Renal cortical epithelial cell (primary cell): ENCODE data around the gene TSPAN32. TPM values are rescaled to one million over a fixed set of nuclear protein-coding genes. Genes with fewer than 3 reads are reported as not detected.
A peak's percentile ranks its signal among the peaks of the same experiment; 100 is the strongest.
"Not testable (repeated sequence)": the region's sequence is repeated elsewhere in the genome, so short reads cannot be mapped to it uniquely, and the experiment has no call there.

ENCODE experiments used
- DNase-seq: peaks from one replicate; pipeline ENCODE4 v3.0.0-alpha.2; 2011; ENCODE audit warnings: low read depth
- total RNA-seq: library from RNA; depleted of rRNA; stranded (reverse); fragments of >200 nt; gene quantifications from 2 replicates; pipeline ENCODE4 v1.2.3, GENCODE V29; 2014

Gene TSPAN32
- total RNA-seq, 1 donor from 2014 or later, result not detected

DNA sequence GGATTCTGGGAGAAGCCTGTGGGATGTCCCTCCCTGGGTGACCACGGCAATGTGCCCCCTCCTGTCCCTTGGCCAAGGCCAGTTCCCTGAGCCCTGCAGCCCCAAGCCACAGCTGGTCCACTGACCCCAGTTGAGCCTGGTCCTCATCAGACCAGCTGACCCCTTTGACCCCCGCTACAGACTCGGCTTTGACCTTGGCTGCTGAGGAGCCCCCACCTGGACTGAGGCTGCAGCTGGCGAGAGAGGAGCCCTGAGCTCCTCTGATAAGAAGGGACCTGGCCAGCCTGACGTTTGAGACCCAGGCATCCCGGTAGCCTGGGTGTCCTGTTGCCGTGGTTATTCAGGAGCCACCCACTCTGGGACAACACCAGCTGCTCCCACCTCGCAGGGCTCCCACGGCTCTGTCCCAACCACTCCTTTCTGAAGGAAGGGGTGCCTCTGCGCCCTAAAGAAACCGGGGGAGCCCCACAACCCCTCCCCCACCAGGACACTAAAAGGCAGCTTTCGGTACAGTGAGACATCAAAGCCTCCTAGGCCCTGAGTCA lies 34.4 kb upstream of the TSPAN32 start:
- no peak for DNase-seq

- no peak for DNase-seq
Observed at GRCh38 chr11:2267851-2268728, 33.7 kb upstream of the TSPAN32 start.

GRCh38 chr11:2268729-2269600 lies 32.8 kb upstream of the TSPAN32 start:
- DNase-seq, result no peak

DNA sequence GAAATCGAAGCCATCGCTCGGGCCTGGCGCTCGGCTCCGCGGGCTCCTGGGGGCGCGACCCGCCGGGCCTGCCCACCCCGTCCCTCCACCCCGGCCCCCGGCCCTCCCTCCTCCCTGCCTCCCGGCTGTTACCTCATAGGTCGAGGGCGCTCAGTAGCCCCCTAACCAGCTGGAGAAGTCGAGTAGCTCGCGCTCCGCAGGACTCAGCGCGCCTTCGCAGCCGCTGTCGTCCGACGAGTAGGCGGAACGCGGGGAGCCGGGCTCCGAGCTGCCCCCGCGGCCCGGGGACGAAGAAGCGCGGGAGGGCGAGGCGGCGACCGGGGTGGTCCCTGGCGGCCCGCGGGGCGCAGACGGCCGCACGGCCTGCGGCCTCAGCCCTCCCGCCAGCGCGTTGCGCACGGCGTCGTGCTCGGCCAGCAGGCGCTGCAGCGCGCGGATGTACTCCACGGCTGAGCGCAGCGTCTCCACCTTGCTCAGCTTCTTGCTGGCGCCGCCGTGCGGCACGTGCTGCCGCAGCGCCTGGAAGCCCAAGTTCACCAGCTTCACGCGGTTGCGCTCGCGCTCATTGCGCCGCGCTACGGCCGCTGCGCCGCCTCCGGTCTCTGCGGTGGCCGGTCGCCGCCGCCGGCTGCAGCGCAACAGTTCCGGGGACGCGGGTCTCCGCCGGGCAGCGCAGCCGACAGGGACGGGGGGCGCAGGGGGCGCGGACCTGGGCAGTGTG lies 32.1 kb upstream of the TSPAN32 start:
- peak; percentile 9 for DNase-seq

GRCh38 chr11:2270322-2271076 lies 31.3 kb upstream of the TSPAN32 start, which contains the start of gene ASCL2:
TSS of gene ASCL2 (minus strand) at chr11:2270588. CDS start at chr11:2270332, 256 bp downstream.
- no peak for DNase-seq

- DNase-seq, result no peak
Observed at GRCh38 chr11:2271077-2271326, 30.8 kb upstream of the TSPAN32 start.

DNA sequence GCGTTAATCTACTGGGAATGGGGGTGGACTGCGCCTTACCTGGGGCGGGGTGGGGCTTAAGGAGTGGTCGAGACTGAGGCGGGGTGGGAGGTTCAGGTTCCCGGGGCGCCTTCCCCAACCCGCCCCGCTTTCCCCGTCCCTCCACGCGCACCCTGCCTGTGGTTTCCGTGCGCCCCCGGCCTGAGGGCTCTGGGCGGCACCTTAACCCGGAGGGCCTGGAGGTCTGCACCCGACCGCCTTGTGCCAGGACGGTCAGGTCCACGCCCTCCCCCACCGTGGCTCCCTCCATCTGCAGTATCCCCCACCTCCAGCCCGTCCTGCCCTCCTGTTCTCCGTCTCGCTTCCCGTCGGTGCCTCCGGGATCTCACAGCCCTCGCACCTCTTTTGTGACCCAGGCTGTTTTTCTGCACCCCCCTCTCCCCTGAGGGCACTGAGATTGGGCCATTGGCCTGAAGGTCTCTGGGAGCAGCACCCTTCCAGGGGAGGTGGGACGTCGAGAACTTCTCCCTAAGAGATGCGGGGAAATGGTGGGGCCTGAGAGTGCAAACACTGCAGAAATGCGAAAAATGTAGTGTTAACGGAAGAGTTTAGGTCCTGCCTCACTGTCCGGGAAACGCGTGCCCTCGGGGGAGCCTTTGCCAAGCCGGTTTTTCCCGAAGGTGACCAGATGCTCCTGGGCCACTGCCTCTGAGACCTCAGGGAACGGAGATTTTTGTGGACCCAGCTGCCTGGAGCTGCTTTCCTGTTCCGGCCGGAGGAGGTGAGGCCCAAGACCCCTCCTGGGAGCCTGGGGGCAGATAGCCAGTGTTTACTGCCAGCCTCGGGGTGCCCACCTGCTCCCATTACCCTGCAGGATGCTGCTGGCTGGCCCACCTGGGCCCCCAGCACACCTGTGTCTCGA lies 30.2 kb upstream of the TSPAN32 start:
- no peak for DNase-seq

DNA sequence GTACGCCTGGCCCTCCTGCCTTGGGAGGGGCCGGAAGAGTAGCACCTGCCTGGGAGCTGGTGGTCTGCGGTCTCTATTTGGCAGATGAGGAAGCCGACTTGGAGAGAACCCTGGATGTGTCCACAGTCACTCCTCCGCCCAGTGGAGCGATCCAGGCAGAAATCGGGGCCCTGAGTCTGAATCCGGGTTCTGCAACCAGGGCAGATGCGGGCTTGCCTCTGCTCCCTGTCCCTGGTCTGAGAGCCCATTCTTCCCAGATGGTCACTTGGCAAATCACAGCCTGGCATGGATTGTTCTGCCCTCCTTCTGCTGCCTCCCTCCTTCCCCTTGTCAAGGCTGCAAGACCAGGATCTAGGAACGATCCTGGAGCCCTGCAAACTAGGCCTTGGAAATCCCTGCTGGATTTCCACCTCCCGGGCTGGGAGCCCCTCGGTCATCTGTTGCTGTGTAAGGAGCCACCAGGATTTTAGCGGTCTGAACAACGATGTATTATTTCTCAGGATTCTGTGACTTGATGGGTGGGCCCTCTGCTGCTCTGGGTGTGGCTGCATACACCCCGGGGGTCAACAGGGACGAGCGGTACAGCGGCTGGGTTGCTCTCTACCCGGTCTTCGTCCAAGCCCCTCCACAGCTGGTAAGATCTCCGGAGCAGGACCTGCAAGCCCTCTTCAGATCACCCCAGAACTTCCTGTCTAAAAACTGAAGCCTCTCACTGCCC lies 29.4 kb upstream of the TSPAN32 start:
- no peak for DNase-seq

DNA sequence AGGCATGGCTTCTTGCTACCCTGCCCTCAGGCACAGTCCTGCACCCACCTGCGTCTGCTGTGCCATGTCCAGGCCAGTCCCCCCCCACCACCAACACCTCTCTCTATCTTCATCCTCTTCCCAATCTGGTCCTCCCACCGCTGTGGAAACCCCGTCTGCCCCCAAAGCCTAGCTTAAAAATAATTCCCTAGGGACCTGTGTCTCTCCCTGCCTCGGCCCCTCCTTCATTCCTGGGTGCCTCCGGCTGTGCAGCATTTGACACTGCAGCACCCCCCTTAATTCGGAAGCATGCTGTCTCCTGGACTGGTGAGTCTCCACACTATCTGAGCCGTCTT lies 28.9 kb upstream of the TSPAN32 start:
- DNase-seq, result no peak

- DNase-seq, result no peak
Observed at GRCh38 chr11:2273311-2273710, 28.5 kb upstream of the TSPAN32 start.

GRCh38 chr11:2273771-2274170 lies 28.0 kb upstream of the TSPAN32 start:
- DNase-seq, result peak; percentile 41

DNA sequence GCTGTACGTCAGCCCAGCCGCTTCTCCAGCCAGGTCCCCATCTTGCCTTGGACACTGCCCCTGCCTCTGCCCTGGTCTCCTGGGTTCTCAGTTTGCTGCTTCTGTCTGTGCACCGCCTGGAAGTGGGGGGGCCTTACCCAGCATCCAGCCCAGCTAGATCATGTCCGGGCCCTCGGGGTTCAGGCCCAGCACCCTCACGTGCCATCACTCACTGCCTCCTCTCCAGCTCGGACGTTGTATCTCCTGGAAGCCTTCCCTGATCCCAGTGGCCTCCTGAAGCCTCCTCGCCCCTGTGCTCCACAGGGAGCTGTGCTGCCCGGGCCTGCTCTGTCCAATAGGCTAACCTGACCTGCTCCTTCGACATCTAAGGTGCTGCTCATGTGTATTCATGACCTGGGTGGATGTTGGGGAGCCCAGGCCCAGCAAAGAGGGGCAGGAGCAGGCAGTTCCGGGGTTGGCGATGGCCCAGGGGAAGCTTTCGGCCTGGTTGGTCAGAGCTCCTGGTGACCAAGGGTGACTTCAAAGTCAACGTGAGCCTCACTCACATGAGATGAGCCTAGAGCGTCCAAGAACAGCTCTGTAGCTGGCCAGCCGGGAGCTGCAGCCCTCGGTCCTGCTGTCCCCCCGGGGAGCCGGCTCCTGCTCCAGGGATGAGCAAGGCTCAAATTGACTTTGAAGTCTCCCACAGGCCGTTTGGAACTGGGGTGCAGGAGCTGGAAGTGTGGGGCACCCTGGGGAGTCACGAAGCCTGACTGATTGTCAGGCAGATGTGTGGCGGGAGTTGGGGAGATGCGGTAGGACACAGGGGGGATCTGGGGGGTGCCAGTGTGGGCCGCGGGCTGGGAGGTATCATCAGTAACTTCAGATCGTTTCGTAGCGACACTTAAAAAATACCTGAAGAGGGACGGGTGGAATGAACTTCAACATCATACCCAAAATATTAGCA lies 26.2 kb upstream of the TSPAN32 start:
- DNase-seq, result no peak

- no peak for DNase-seq
Observed at GRCh38 chr11:2276280-2277007, 25.4 kb upstream of the TSPAN32 start.

DNA sequence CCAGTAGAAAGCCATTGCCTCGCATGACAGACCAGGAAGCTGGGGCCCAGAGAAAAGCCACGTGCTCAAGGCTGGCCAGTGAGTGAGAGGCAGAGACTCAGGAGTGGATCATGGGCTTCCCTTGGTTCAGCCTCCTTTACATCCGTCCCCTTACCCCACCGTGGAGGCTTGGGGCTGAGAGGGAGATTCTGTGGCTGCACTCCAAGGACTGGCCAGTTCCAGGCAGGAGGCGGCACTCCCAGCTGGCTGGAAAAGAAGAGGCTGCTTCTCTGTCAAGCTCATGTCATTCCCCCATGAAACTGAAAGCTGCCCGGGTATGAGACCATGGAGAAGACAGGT lies 24.8 kb upstream of the TSPAN32 start:
- no peak for DNase-seq

DNA sequence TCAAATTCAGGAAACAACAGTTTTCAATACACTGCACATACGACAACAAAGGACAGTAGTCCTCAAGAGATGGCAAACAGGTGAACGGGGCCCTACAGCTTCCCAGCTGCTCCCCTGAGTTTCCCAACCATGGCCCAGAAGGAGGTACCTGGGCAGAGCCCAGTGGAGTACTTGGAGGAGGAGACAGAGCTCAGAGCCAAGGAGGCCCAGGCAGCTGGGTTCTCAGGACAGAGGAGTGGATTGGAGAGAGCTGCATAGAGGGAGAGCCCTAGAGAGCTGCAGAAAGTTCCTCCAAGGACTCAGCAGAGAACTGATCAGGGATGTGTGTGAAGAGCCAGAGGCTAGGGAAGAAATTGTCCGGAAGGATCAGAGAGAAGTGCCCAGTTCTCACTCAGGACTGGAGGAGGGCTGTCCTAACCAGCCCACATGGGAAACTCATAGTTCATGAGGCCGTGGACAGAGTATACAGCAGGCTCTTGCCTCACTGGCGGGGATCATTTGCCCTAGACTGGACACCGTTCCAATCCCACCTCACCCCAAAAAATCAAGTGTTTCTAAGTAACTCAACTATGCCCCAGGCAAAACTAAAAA lies 23.8 kb upstream of the TSPAN32 start:
- DNase-seq, result no peak

DNA sequence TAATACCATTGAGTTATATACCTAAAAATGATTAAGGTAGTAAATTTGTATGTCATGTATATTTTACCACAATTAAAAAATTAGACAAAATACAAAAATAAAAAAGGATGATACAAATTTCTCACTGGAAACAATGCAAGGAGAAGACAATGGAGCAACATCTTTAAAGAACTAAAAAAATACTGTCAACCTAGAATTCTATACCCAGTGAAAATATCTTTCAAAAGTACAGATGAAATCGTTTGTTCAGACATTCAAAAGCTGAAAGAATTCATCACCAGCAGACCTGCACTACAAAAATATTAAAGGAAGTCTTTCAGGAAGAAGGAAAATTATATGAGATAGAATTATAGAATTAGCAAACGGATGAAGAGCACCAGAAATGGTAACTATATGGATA lies 21.6 kb upstream of the TSPAN32 start:
- DNase-seq, result no peak

DNA sequence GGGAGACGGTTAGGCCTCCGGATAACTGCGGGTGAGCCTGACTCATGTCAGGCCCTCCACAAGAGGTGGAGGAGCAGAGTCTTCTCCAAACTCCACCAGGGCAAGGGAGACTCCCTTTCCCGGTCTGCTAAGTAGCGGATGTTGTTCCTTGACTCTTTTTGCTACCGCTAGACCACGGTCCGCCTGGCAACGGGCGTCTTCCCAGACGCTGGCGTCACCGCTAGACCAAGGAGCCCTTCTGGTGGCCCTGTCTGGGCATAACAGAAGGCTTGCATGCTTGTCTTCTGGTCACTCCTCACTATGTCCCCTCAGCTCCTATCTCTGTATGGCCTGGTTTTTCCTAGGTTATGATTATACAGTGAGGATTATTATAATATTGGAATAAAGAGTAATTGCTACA lies 15.5 kb upstream of the TSPAN32 start:
- not testable (repeated sequence) for DNase-seq

DNA sequence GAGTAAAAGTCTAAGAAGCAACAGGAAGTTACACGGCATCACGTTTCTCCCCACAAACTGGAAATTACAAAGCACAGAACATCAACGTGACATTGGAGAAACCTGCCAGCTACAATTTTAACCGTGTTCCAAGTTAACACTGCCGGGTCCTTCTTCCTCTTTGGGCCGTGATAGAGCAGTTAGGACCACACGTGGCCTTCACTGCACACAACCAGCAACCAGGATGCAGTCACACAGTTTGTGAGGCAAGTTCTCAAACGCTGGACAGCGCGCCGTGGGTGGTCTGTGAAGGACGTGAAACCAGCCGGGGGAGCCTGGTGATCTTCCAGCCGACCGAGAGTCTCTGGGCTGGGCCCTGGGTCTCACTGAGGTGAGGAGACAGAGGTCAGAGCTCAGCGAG lies 14.7 kb upstream of the TSPAN32 start:
- DNase-seq, result no peak
